SK-N-SH (cell line): ENCODE data around the gene CCDC40. TPM values are rescaled to one million over a fixed set of nuclear protein-coding genes. Genes with fewer than 3 reads are reported as not detected.

ENCODE experiments used
- CTCF ChIA-PET: fragments of 300-600, 350-600 bp; formaldehyde crosslinking; extraction: SDS; loops from one replicate; lab custom pipeline; 2021; lab: Yijun Ruan, JAX
- POLR2A ChIA-PET: fragments of 350-600 bp; sonication (Branson Sonifier 250); formaldehyde crosslinking; extraction: SDS; loops from one replicate; lab custom pipeline; 2020; ENCODE audit warnings: antibody characterized with exemption, inconsistent platforms; lab: Yijun Ruan, JAX
- DNase-seq: peaks from one replicate; pipeline ENCODE4 v3.0.0; 2012
- H2AFZ ChIP-seq: fragments of 200-600 bp; sonication (generic); 2 replicates; pipeline ENCODE4 v1.8.1; 2016; ENCODE audit warnings: antibody characterized with exemption, mild to moderate bottlenecking, low read depth
- H3F3A ChIP-seq: fragments of 200-600 bp; sonication (generic); replicated peaks from 2 replicates; pipeline ENCODE3; 2016; ENCODE audit warnings: antibody characterized with exemption, mild to moderate bottlenecking; ENCODE audit not compliant: insufficient read depth
- H3K27ac ChIP-seq, 2 experiments: fragments of 200-500 bp in 1 of 2; fragments of 200-600 bp in 1 of 2; sonication (Bioruptor generic) in 1 of 2; sonication (generic), shearing (Covaris generic) in 1 of 2; 2 replicates each; pipeline versions ENCODE4 v1.5.1 to v1.6.1; 2014 to 2016; ENCODE audit warnings: low read depth in 2 of 2, inconsistent platforms in 1 of 2, low read length in 1 of 2, mild to moderate bottlenecking in 1 of 2, mixed read lengths in 1 of 2
- H3K27me3 ChIP-seq: fragments of 200-600 bp; sonication (generic), shearing (Covaris generic); 2 replicates; pipeline ENCODE4 v1.6.1; 2016; ENCODE audit warnings: mixed run types; ENCODE audit not compliant: insufficient read depth
- H3K36me3 ChIP-seq, 2 experiments: fragments of 200-500 bp in 1 of 2; fragments of 200-600 bp in 1 of 2; sonication (Bioruptor generic) in 1 of 2; sonication (generic) in 1 of 2; replicated peaks in 1 of 2; 2 replicates each; pipeline versions ENCODE3 to v1.5.1; 2014 to 2016; ENCODE audit warnings: low read length in 1 of 2, mild to moderate bottlenecking in 1 of 2; ENCODE audit not compliant: insufficient read depth in 2 of 2, control insufficient read depth in 1 of 2
- H3K4me1 ChIP-seq, 2 experiments: fragments of 200-500 bp in 1 of 2; fragments of 200-600 bp in 1 of 2; sonication (Bioruptor generic) in 1 of 2; sonication (generic), shearing (Covaris generic) in 1 of 2; 2 replicates each; pipeline versions ENCODE4 v1.5.1 to v1.6.1; 2014 to 2016; ENCODE audit warnings: low read depth in 1 of 2, low read length in 1 of 2, mixed run types in 1 of 2; ENCODE audit not compliant: insufficient read depth in 2 of 2, control insufficient read depth in 1 of 2
- H3K4me2 ChIP-seq: fragments of 200-600 bp; sonication (generic), shearing (Covaris generic); 2 replicates; pipeline ENCODE4 v1.6.1; 2017; ENCODE audit warnings: mixed run types
- H3K4me3 ChIP-seq, 2 experiments: fragments of 200-500 bp in 1 of 2; fragments of 200-600 bp in 1 of 2; sonication (Bioruptor generic) in 1 of 2; sonication (generic), shearing (Covaris generic) in 1 of 2; 2 replicates each; pipeline versions ENCODE4 v1.5.1 to v1.8.1; 2014 to 2016; ENCODE audit warnings: low read depth in 2 of 2, inconsistent platforms in 1 of 2, low read length in 1 of 2, mild to moderate bottlenecking in 1 of 2, mixed read lengths in 1 of 2, moderate library complexity in 1 of 2
- H3K79me2 ChIP-seq: fragments of 200-600 bp; sonication (generic); 2 replicates; pipeline ENCODE4 v1.8.1; 2017; ENCODE audit warnings: mild to moderate bottlenecking; ENCODE audit not compliant: insufficient read depth
- H3K9ac ChIP-seq: fragments of 200-600 bp; sonication (generic); 2 replicates; pipeline ENCODE4 v1.6.1; 2017; ENCODE audit warnings: mixed run types
- H3K9me2 ChIP-seq: fragments of 200-600 bp; sonication (generic); 2 replicates; pipeline ENCODE4 v1.6.1; 2017; ENCODE audit warnings: mixed run types
- H3K9me3 ChIP-seq: fragments of 200-600 bp; sonication (generic); 2 replicates; pipeline ENCODE4 v1.6.1; 2017; ENCODE audit warnings: mixed run types, mild to moderate bottlenecking, moderate library complexity
- H4K20me1 ChIP-seq: fragments of 200-600 bp; sonication (generic); 2 replicates; pipeline ENCODE4 v1.6.1; 2017; ENCODE audit warnings: mild to moderate bottlenecking, mixed run types; ENCODE audit not compliant: insufficient read depth
- CHD2 ChIP-seq: fragments of 150-350 bp; IDR thresholded peaks from 2 replicates; pipeline ENCODE4 v1.6.1; 2018; ENCODE audit warnings: low read length; ENCODE audit not compliant: partially characterized antibody
- ELF1 ChIP-seq: IDR thresholded peaks from 2 replicates; pipeline ENCODE4 v1.4.0; 2012
- FOSL2 ChIP-seq: IDR thresholded peaks from 2 replicates; pipeline ENCODE4 v1.4.0; 2012; ENCODE audit warnings: low read depth, mild to moderate bottlenecking, moderate library complexity, borderline replicate concordance
- FOXJ3 ChIP-seq: sonication (generic); formaldehyde crosslinking; IDR thresholded peaks from 2 replicates; pipeline ENCODE4 v1.5.1; 2020; ENCODE audit warnings: mild to moderate bottlenecking, missing genetic modification reagents
- GATA2 ChIP-seq: sonication (generic); formaldehyde crosslinking; IDR thresholded peaks from 2 replicates; pipeline ENCODE4 v1.5.0; 2020; ENCODE audit warnings: mild to moderate bottlenecking, missing genetic modification reagents
- IRF3 ChIP-seq: fragments of 150-350 bp; IDR thresholded peaks from 2 replicates; pipeline ENCODE4 v1.6.1; 2016; ENCODE audit warnings: mild to moderate bottlenecking, low read depth, low read length
- MEF2A ChIP-seq: IDR thresholded peaks from 2 replicates; pipeline ENCODE4 v1.4.0; 2012; ENCODE audit warnings: low read depth, borderline replicate concordance
- NRF1 ChIP-seq: IDR thresholded peaks from 2 replicates; pipeline ENCODE4 v1.6.1; 2012; ENCODE audit warnings: low read depth, mild to moderate bottlenecking, low read length
- PBX3 ChIP-seq: IDR thresholded peaks from 2 replicates; pipeline ENCODE4; 2012
- POLR2AphosphoS5 ChIP-seq: IDR thresholded peaks from 2 replicates; pipeline ENCODE4 v1.6.1; 2012; ENCODE audit warnings: low read depth, low read length
- SIN3A ChIP-seq: IDR thresholded peaks from 2 replicates; pipeline ENCODE4 v1.6.1; 2012; ENCODE audit warnings: low read depth, mild to moderate bottlenecking, low read length, moderate library complexity, borderline replicate concordance
- SMC3 ChIP-seq: IDR thresholded peaks from 2 replicates; pipeline ENCODE4 v1.6.1; 2012; ENCODE audit warnings: low read depth, low read length, improper control_type of control experiment
- TAF1 ChIP-seq: IDR thresholded peaks from 2 replicates; pipeline ENCODE4 v1.6.1; 2012; ENCODE audit warnings: low read depth, mild to moderate bottlenecking, low read length, moderate library complexity, borderline replicate concordance
- USF1 ChIP-seq: IDR thresholded peaks from 2 replicates; pipeline ENCODE4 v1.4.0; 2012; ENCODE audit warnings: low read depth, borderline replicate concordance
- USF2 ChIP-seq: fragments of 150-350 bp; IDR thresholded peaks from 2 replicates; pipeline ENCODE4 v1.6.1; 2017; ENCODE audit warnings: antibody characterized with exemption, low read length, low read depth, borderline replicate concordance
- YY1 ChIP-seq: IDR thresholded peaks from 2 replicates; pipeline ENCODE4 v1.4.0; 2012; ENCODE audit warnings: low read depth, mild to moderate bottlenecking
- WGBS: methylation state at CpG from one replicate; pipeline ENCODE4 v1.1.6; 2017; ENCODE audit warnings: low lambda C conversion rate; 5-methylcytosine and 5-hydroxymethylcytosine counted together
- polyA plus RNA-seq, 3 experiments: library from polyadenylated mRNA; depleted of rRNA; stranded (reverse); fragments of >200 nt; gene quantifications; 2 replicates each; pipeline ENCODE4 v1.2.3, GENCODE V29; 2012

Gene CCDC40
- polyA plus RNA-seq, 1 of the 3 experiments (the other 2 are of a cell fraction): 17.3 TPM

- WGBS: 59% methylated on average over 9 of the region's 10 CpGs
- Histone ChIP-seq H3K9me2 (no peaks in the 10 kb centered on the region), H2AFZ (no peak overlapping the region)
These were observed 12.1 kb upstream of the CCDC40 start for GRCh38 chr17:80024206-80024972.

GRCh38 chr17:80025140-80025539, 11.3 kb upstream of the CCDC40 start:
- Histone ChIP-seq H3K4me1 (peaks cover 4 to 8% of the 10 kb centered on the region in 2 experiments; a peak in 2 of 4 replicates), H3K9ac (no peak overlapping the region), H3K9me3 (no peaks in the 10 kb centered on the region), H2AFZ (no peak overlapping the region), H3K4me3 (no peak overlapping the region), H3K27ac (no peak overlapping the region), H3K4me2 (no peak overlapping the region), H3K9me2 (no peaks in the 10 kb centered on the region), H3K79me2 (peaks cover 82% of the 10 kb centered on the region), H3F3A (peaks cover 7% of the 10 kb centered on the region), H3K36me3 (no peaks in the 10 kb centered on the region), H4K20me1 (peaks cover 59% of the 10 kb centered on the region), H3K27me3 (no peaks in the 10 kb centered on the region)
- ChIA-PET POLR2A (no interaction called here), CTCF (interaction anchor here (5.2 to 10.7 kb wide), 2 partner anchors 17 to 20 kb away, joined by 41 to 72 read pairs; no protein-coding TSS in a partner anchor)
- TF ChIP-seq USF1 (no peak), MEF2A (no peak), FOXJ3 (CRISPR knock-in tag) (no peak), USF2 (no peak), PBX3 (no peak), NRF1 (no peak), SMC3 (no peak), GATA2 (no peak), FOSL2 (no peak), TAF1 (no peak), CHD2 (no peak), YY1 (no peak), POLR2AphosphoS5 (no peak), SIN3A (no peak)
- DNase-seq: peak; percentile 59
- WGBS: 76% methylated on average over 9 of the region's 11 CpGs

More at GRCh38 chr17:80024206-80024972, 12.1 kb upstream of the CCDC40 start:
- TF ChIP-seq ELF1 (no peak), PBX3 (no peak), IRF3 (no peak)
- H3K79me2 ChIP-seq: peaks cover 79% of the 10 kb centered on the region
- H3K4me3 ChIP-seq: no peak overlapping the region
- H3K27me3 ChIP-seq: no peaks in the 10 kb centered on the region
- no peaks in the 10 kb centered on the region for H3K36me3 ChIP-seq
- H3K9ac ChIP-seq: no peak overlapping the region
- H3K4me2 ChIP-seq: no peak overlapping the region
- no peak for DNase-seq
- H3F3A ChIP-seq: peaks cover 9% of the 10 kb centered on the region
- H3K9me3 ChIP-seq: no peaks in the 10 kb centered on the region
- CTCF ChIA-PET: interaction anchor here (0.6 to 10.7 kb wide), 6 partner anchors 9 to 182 kb away, joined by 3 to 72 read pairs (median 28); no protein-coding TSS in a partner anchor
- H4K20me1 ChIP-seq: peaks cover 56% of the 10 kb centered on the region
- H3K4me1 ChIP-seq: peaks cover 4 to 7% of the 10 kb centered on the region in 2 experiments; a peak in 2 of 4 replicates
- POLR2A ChIA-PET: no interaction called here
- no peak overlapping the region for H3K27ac ChIP-seq
